Heart left ventricle (tissue), 13 donors: ENCODE results near the gene CACNA1C.

Source experiments
- CTCF ChIP-seq, 12 donors: fragments of 200-600 bp; sonication (generic) in 4 of 12; IDR thresholded peaks; one replicate each; pipeline versions ENCODE4 v1.5.0 to v1.8.0; 2018 to 2022; ENCODE audit warnings: antibody characterized with exemption in 12 of 12, mild to moderate bottlenecking in 5 of 12
- POLR2A ChIP-seq, 2 donors: fragments of 450-650 bp; IDR thresholded peaks; one replicate each; pipeline ENCODE4 v1.6.1; 2017; ENCODE audit warnings: antibody characterized with exemption in 2 of 2, mild to moderate bottlenecking in 2 of 2, moderate library complexity in 2 of 2
- donor health status: ischemic (EF 13 %, LVEDD 7.1; RV severe dilation, severe dysfunction).
- donor health status: DM: no; HTN: yes; CAD: no.
- donor health status: DM: no; HTN: no; CAD: no.
- donor health status: ischemic (EF 25% LVEDD 6.9; RV normal size, moderate dysfunction).
- donor health status: ischemic (EF 25% LVEDD 5.7; RV mildly dilated, moderate dysfunction).
- donor health status: ischemic (EF 35%, LVEDD 5.7; RV mildly dilated, moderate dysfunction).
- donor health status: nonischemic (EF 11% LVEDD 7.7; RV severe dilation, severe dysfunction).
- donor health status: DM: yes; HTN: yes; CAD: no.
- donor health status: PGD.
- donor health status: ischemic (EF 29% LVEDD 5.4; RV normal size, mild dysfunction).
- donor health status: nonischemic (EF 23%, LVEDD 6.1; RV moderate dilation, normal function).

GRCh38 chr12:2629051-2629450, 576.3 kb downstream of the CACNA1C start:
- TF ChIP-seq CTCF (IDR thresholded peaks at IDR 0.05) (no peak), POLR2A (IDR thresholded peaks at IDR 0.05) (no peak)
